OCI-LY1 (cell line): ENCODE results near the gene ZNF808.
"Not testable (repeated sequence)": the region's sequence is repeated elsewhere in the genome, so short reads cannot be mapped to it uniquely, and the experiment has no call there.

Source experiments
- EZH2 ChIP-seq: fragments of 200-600 bp; sonication (generic), shearing (Covaris generic); IDR thresholded peaks from 2 replicates; pipeline ENCODE4 v1.8.0; 2017; ENCODE audit warnings: borderline replicate concordance, mixed run types, mild to moderate bottlenecking, antibody characterized with exemption, low read length, moderate library complexity, mixed read lengths
- TF ChIP-seq, protein P1 (sequence below): fragments of 200-600 bp; sonication (generic), shearing (Covaris generic); IDR thresholded peaks from 2 replicates; pipeline ENCODE4 v1.5.1; 2017; ENCODE audit warnings: mild to moderate bottlenecking, antibody characterized with exemption, low read length, moderate library complexity, mixed read lengths

DNA sequence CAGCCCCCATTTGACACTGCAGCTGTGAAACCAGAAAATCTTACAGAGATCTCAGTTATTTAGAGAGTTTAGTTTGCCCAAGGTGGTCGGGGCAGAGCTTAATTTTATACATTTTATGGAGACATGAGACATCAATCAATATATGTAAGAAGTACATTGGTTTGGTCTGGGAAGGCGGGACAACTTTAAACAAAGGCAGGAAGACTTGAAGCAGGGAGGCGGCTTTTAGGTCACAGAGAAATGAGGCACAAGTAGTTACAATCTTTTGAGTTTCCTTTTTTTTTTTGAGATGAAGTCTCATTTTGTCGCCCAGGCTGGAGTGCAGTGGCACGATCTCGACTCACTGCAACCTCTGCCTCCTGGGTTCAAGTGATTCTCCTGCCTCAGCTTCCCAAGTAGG lies 15.1 kb downstream of the ZNF808 start:
- not testable (repeated sequence) for TF ChIP-seq EZH2
- TF ChIP-seq, protein P1, sequence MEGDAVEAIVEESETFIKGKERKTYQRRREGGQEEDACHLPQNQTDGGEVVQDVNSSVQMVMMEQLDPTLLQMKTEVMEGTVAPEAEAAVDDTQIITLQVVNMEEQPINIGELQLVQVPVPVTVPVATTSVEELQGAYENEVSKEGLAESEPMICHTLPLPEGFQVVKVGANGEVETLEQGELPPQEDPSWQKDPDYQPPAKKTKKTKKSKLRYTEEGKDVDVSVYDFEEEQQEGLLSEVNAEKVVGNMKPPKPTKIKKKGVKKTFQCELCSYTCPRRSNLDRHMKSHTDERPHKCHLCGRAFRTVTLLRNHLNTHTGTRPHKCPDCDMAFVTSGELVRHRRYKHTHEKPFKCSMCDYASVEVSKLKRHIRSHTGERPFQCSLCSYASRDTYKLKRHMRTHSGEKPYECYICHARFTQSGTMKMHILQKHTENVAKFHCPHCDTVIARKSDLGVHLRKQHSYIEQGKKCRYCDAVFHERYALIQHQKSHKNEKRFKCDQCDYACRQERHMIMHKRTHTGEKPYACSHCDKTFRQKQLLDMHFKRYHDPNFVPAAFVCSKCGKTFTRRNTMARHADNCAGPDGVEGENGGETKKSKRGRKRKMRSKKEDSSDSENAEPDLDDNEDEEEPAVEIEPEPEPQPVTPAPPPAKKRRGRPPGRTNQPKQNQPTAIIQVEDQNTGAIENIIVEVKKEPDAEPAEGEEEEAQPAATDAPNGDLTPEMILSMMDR, result not testable (repeated sequence)
